H9 (cell line): ENCODE results near the gene SPEG. TPM values are rescaled to one million over a fixed set of nuclear protein-coding genes. Genes with fewer than 3 reads are reported as not detected.

Source experiments
- DNase-seq: peaks from one replicate; pipeline ENCODE4 v3.0.0-alpha.2; 2017
- H2AFZ ChIP-seq: one replicate; pipeline ENCODE4 v1.6.1; 2013; ENCODE audit warnings: mild to moderate bottlenecking, low read length, control low read depth, moderate library complexity
- H2AK5ac ChIP-seq: 2 replicates; pipeline ENCODE4 v1.6.1; 2013; ENCODE audit warnings: low read length, control low read depth, mixed read lengths; ENCODE audit not compliant: insufficient read length
- H2BK120ac ChIP-seq: one replicate; pipeline ENCODE4 v1.6.1; 2013; ENCODE audit warnings: low read depth, mild to moderate bottlenecking, low read length, control low read depth, inconsistent platforms; ENCODE audit not compliant: poor library complexity, severe bottlenecking
- H2BK12ac ChIP-seq: 2 replicates; pipeline ENCODE4 v1.6.1; 2013; ENCODE audit warnings: low read length, control low read depth, mixed read lengths, low read depth; ENCODE audit not compliant: insufficient read length
- H2BK15ac ChIP-seq: 2 replicates; pipeline ENCODE4 v1.6.1; 2013; ENCODE audit warnings: low read depth, low read length, control low read depth
- H2BK20ac ChIP-seq: one replicate; pipeline ENCODE4 v1.6.1; 2013; ENCODE audit warnings: low read depth, mild to moderate bottlenecking, low read length, control low read depth, inconsistent platforms; ENCODE audit not compliant: poor library complexity, severe bottlenecking
- H2BK5ac ChIP-seq: 2 replicates; pipeline ENCODE4 v1.6.1; 2013; ENCODE audit warnings: low read length, control low read depth, mixed read lengths; ENCODE audit not compliant: insufficient read length
- H3K14ac ChIP-seq: 2 replicates; pipeline ENCODE4 v1.6.1; 2013; ENCODE audit warnings: low read length, control low read depth; ENCODE audit not compliant: insufficient read depth
- H3K18ac ChIP-seq: 2 replicates; pipeline ENCODE4 v1.6.1; 2013; ENCODE audit warnings: low read depth, mild to moderate bottlenecking, mixed read lengths, low read length, control low read depth; ENCODE audit not compliant: insufficient read length
- H3K23ac ChIP-seq: 2 replicates; pipeline ENCODE4 v1.6.1; 2013; ENCODE audit warnings: low read length, control low read depth, mixed read lengths, low read depth; ENCODE audit not compliant: insufficient read length
- H3K23me2 ChIP-seq: 2 replicates; pipeline ENCODE4 v1.6.1; 2013; ENCODE audit warnings: low read depth, mild to moderate bottlenecking, mixed read lengths, low read length, control low read depth; ENCODE audit not compliant: insufficient read length, poor library complexity, severe bottlenecking
- H3K27ac ChIP-seq: 2 replicates; pipeline ENCODE4 v1.5.1; 2013; ENCODE audit warnings: low read length, control low read depth, mixed read lengths, low read depth; ENCODE audit not compliant: insufficient read length
- H3K27me3 ChIP-seq: 2 replicates; pipeline ENCODE4 v1.6.1; 2013; ENCODE audit warnings: low read length, control low read depth, inconsistent platforms; ENCODE audit not compliant: insufficient read depth
- H3K4ac ChIP-seq: 2 replicates; pipeline ENCODE4 v1.6.1; 2013; ENCODE audit warnings: low read depth, mild to moderate bottlenecking, control low read depth, inconsistent platforms, low read length, moderate library complexity
- H3K4me1 ChIP-seq: 2 replicates; pipeline ENCODE4 v1.6.1; 2013; ENCODE audit warnings: low read length, control low read depth, inconsistent platforms; ENCODE audit not compliant: insufficient read depth
- H3K4me2 ChIP-seq: 2 replicates; pipeline ENCODE4 v1.6.1; 2013; ENCODE audit warnings: low read length, control low read depth, mixed read lengths; ENCODE audit not compliant: insufficient read length, insufficient read depth
- H3K56ac ChIP-seq: 2 replicates; pipeline ENCODE4 v1.6.1; 2013; ENCODE audit warnings: low read depth, mild to moderate bottlenecking, mixed read lengths, low read length, control low read depth; ENCODE audit not compliant: insufficient read length
- H3K79me1 ChIP-seq: 2 replicates; pipeline ENCODE4 v1.6.1; 2013; ENCODE audit warnings: low read depth, mild to moderate bottlenecking, moderate library complexity, low read length, control low read depth, inconsistent platforms; ENCODE audit not compliant: insufficient read depth, poor library complexity, severe bottlenecking
- H3K79me2 ChIP-seq: 2 replicates; pipeline ENCODE4 v1.6.1; 2013; ENCODE audit warnings: low read length, control low read depth, inconsistent platforms; ENCODE audit not compliant: insufficient read depth
- H3K9ac ChIP-seq: 2 replicates; pipeline ENCODE4 v1.6.1; 2013; ENCODE audit warnings: low read length, control low read depth, mixed read lengths; ENCODE audit not compliant: insufficient read length; ENCODE audit errors: extremely low read depth
- H3K9me3 ChIP-seq: one replicate; pipeline ENCODE4 v1.6.1; 2013; ENCODE audit warnings: low read depth, low read length, inconsistent platforms; ENCODE audit not compliant: control insufficient read depth
- H3T11ph ChIP-seq: one replicate; pipeline ENCODE4 v1.6.1; 2013; ENCODE audit warnings: mild to moderate bottlenecking, low read length, control low read depth, inconsistent platforms
- H4K20me1 ChIP-seq: one replicate; pipeline ENCODE4 v1.6.1; 2013; ENCODE audit not compliant: control insufficient read depth, insufficient read length, insufficient read depth
- H4K5ac ChIP-seq: 2 replicates; pipeline ENCODE4 v1.6.1; 2013; ENCODE audit warnings: low read depth, mild to moderate bottlenecking, mixed read lengths, low read length, control low read depth; ENCODE audit not compliant: insufficient read length
- H4K8ac ChIP-seq: replicated peaks from 2 replicates; pipeline ENCODE4 v1.6.1; 2013; ENCODE audit warnings: low read length, control low read depth, mixed read lengths, low read depth; ENCODE audit not compliant: insufficient read length
- H4K91ac ChIP-seq: 2 replicates; pipeline ENCODE4 v1.6.1; 2013; ENCODE audit warnings: low read depth, mild to moderate bottlenecking, moderate library complexity, mixed read lengths, low read length, control low read depth; ENCODE audit not compliant: insufficient read length
- H3K27ac Mint-ChIP-seq, 3 experiments: 2 replicates in 2 of 3; 3 replicates in 1 of 3; pipeline ENCODE4 v1.8.0; 2020 to 2021; ENCODE audit warnings: mixed read lengths in 3 of 3, mild to moderate bottlenecking in 1 of 3, moderate library complexity in 1 of 3
- H3K27me3 Mint-ChIP-seq: 2 replicates; pipeline ENCODE4 v1.8.0; 2021; ENCODE audit warnings: low read depth, mild to moderate bottlenecking, moderate library complexity, mixed read lengths
- H3K36me3 Mint-ChIP-seq, 3 experiments: 2 replicates in 2 of 3; 3 replicates in 1 of 3; pipeline ENCODE4 v1.8.0; 2020 to 2021; ENCODE audit warnings: low read depth in 3 of 3, mixed read lengths in 3 of 3; ENCODE audit not compliant: insufficient read depth in 1 of 3
- H3K4me1 Mint-ChIP-seq, 2 experiments: 2 replicates each; pipeline ENCODE4 v1.8.0; 2020; ENCODE audit warnings: mixed read lengths in 2 of 2
- H3K4me3 Mint-ChIP-seq, 2 experiments: 2 replicates in 1 of 2; 3 replicates in 1 of 2; pipeline ENCODE4 v1.8.0; 2020 to 2021; ENCODE audit warnings: mild to moderate bottlenecking in 2 of 2, mixed read lengths in 2 of 2, moderate library complexity in 1 of 2
- H3K9me3 Mint-ChIP-seq, 2 experiments: 2 replicates in 1 of 2; 3 replicates in 1 of 2; pipeline ENCODE4 v1.8.0; 2020; ENCODE audit warnings: mild to moderate bottlenecking in 2 of 2, mixed read lengths in 2 of 2, moderate library complexity in 1 of 2
- WGBS: extraction: QIAGEN DNeasy Blood & Tissue Kit; methylation state at CpG from one replicate; pipeline ENCODE4 v1.1.7; 2013; ENCODE audit warnings: missing lambda C conversion rate, low lambda C conversion rate, mixed read lengths; ENCODE audit not compliant: insufficient read length; ENCODE audit errors: extremely low coverage; 5-methylcytosine and 5-hydroxymethylcytosine counted together
- total RNA-seq: library from RNA; stranded (reverse); gene quantifications from 2 replicates; pipeline ENCODE4 v1.2.1, GENCODE V29; 2021
- TF ChIP-seq, protein P1 (sequence below): fragments of 200-600 bp; sonication (generic); conservative IDR thresholded peaks from 3 replicates; pipeline ENCODE4 v1.8.0; 2021; ENCODE audit warnings: antibody characterized with exemption, mild to moderate bottlenecking

The SPEG gene
- total RNA-seq, 1 experiment from 2014 or later = 23.7 TPM

DNA sequence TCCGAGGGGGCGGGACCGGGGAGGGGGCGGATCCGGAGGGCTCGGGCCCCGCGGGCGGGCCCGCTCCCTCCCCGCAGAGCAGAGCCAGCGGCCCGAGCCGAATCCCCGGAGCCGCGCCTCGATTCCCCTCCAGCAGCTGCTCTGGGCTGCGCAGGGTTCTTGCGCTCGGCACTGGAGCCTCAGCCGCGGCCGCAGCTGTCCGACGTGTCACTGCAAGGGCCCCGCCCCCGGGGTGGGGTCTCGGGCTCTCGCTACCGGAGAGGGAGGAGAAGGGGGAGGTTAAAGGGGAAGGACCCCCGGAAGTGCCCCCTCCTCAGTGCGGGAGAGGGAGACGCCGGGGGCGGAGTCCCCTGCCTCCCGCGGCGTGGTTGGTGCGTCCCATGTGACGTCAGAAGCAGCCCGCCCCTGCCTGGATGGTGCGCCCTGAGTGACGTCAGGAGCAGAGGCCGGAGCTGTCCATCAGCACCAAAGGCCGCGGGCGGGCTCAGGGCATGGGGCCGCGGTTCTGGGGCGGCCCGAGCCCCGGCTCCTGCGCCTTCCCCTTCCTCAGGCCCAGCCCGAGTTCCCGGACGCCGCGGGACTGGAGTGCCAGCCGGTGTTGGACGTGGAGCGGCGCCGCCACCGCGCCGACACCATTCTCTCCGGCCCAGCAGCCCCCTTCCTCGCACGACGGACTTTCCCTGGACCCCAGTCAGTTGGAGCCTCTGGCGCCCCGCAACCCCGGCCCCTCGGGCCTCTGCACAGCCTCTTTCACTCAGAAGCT is 109.1 kb downstream of the SPEG start, which contains the start of the genes CHPF and TMEM198:
CHPF (minus strand) TSS at position 214 of the 763 bp plus-strand sequence. CDS start 271 bp downstream, outside the sequence.
TMEM198 (plus strand) TSS at position 433 of the 763 bp plus-strand sequence. CDS start 700 bp downstream, outside the sequence.
- no peak within 1 kb of the TSS for H4K8ac ChIP-seq
- no peak within 1 kb of the TSS for H2AFZ ChIP-seq
- DNase-seq = peak; percentile 99
- no peak within 1 kb of the TSS for H2BK5ac ChIP-seq
- H4K5ac ChIP-seq = no peak within 1 kb of the TSS
- WGBS = no CpG with 5 or more reads among the region's 75 CpGs
- no peaks in the 10 kb centered on the region for H4K20me1 ChIP-seq
- Mint-ChIP-seq H3K36me3 (peaks cover 21 to 42% (median 36%) of the 10 kb centered on the region in 3 experiments), H3K4me1 (peaks cover 19 to 20% of the 10 kb centered on the region in 2 experiments), H3K27me3 (peaks cover 32% of the 10 kb centered on the region), H3K4me3 (peak within 1 kb of the TSS; percentile 87 to 94), H3K9me3 (peaks cover 0 to 4% of the 10 kb centered on the region in 2 experiments; a peak in 1 of 5 replicates), H3K27ac (peak within 1 kb of the TSS in 2 of 3 experiments; percentile 34 to 93; a peak in 5 of 7 replicates)
- H3K79me2 ChIP-seq = no peaks in the 10 kb centered on the region
- peak within 1 kb of the TSS; percentile 57; the same call in 1 of the 2 replicates for H3K14ac ChIP-seq
- H3K4me1 ChIP-seq = peaks cover 5% of the 10 kb centered on the region; the same call in 1 of the 2 replicates
- no peak within 1 kb of the TSS for H2BK15ac ChIP-seq
- no peak within 1 kb of the TSS for H3K4ac ChIP-seq
- no peak within 1 kb of the TSS for H3K23ac ChIP-seq
- H3K79me1 ChIP-seq = no peaks in the 10 kb centered on the region
- H3T11ph ChIP-seq = no peak within 1 kb of the TSS
- no peak within 1 kb of the TSS for H3K18ac ChIP-seq
- H2BK20ac ChIP-seq = no peak within 1 kb of the TSS
- H3K4me2 ChIP-seq = peak within 1 kb of the TSS; percentile 94
- H3K27me3 ChIP-seq = no peaks in the 10 kb centered on the region
- no peaks in the 10 kb centered on the region for H3K9me3 ChIP-seq
- TF ChIP-seq, protein P1, sequence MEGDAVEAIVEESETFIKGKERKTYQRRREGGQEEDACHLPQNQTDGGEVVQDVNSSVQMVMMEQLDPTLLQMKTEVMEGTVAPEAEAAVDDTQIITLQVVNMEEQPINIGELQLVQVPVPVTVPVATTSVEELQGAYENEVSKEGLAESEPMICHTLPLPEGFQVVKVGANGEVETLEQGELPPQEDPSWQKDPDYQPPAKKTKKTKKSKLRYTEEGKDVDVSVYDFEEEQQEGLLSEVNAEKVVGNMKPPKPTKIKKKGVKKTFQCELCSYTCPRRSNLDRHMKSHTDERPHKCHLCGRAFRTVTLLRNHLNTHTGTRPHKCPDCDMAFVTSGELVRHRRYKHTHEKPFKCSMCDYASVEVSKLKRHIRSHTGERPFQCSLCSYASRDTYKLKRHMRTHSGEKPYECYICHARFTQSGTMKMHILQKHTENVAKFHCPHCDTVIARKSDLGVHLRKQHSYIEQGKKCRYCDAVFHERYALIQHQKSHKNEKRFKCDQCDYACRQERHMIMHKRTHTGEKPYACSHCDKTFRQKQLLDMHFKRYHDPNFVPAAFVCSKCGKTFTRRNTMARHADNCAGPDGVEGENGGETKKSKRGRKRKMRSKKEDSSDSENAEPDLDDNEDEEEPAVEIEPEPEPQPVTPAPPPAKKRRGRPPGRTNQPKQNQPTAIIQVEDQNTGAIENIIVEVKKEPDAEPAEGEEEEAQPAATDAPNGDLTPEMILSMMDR = no peak
- H3K23me2 ChIP-seq = peaks cover 16% of the 10 kb centered on the region
- H2BK12ac ChIP-seq = no peak within 1 kb of the TSS
- H3K9ac ChIP-seq = peak within 1 kb of the TSS; percentile 51
- no peak within 1 kb of the TSS for H4K91ac ChIP-seq
- H3K56ac ChIP-seq = no peak within 1 kb of the TSS
- H2BK120ac ChIP-seq = no peak within 1 kb of the TSS
- H2AK5ac ChIP-seq = no peak within 1 kb of the TSS
- H3K27ac ChIP-seq = no peak within 1 kb of the TSS
